ENCODE measurements around the gene EHBP1.
A peak's percentile ranks its signal among the peaks of the same experiment; 100 is the strongest.

The EHBP1 gene

DNA sequence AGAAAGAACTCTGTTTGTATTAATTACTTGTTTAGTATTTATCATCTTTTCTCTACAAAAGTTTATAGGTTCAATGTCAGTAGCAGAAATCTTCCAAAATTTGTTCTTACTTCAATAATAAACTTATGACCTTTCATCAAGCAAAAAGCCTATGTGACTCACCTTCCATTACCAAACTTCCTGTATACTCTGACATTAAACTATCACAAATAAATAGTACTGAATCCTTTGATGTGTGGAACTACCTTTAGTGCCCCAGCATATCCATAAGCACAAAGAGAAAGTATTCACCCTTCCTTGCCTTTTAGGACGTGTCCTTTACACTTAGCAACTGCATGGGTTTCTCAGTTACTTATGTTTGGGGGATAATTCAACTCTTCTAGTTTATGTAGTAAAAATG is 166.0 kb downstream of the EHBP1 start:
- H3K4me2 ChIP-seq (ENCODE audit: low read length, poor library complexity, severe bottlenecking), result no peak overlapping the region
- H3K36me3 ChIP-seq (ENCODE audit: control insufficient read depth in 1 of 2, insufficient read depth in 2 of 2, low read depth in 1 of 2, low read length in 2 of 2), result peaks cover 11 to 95% of the 10 kb centered on the region in 2 experiments
- H3K9ac ChIP-seq (ENCODE audit: low read length), result no peak overlapping the region
- no peak overlapping the region for H3K27ac ChIP-seq (ENCODE audit: low read length, poor library complexity, severe bottlenecking)
- no peak overlapping the region for H2AFZ ChIP-seq (ENCODE audit: low read depth, low read length)
- H3K23ac ChIP-seq (ENCODE audit: low read length in 2 of 2), result no peak overlapping the region
- H2BK15ac ChIP-seq (ENCODE audit: low read depth, poor library complexity, severe bottlenecking), result no peak overlapping the region
- no peaks in the 10 kb centered on the region for H3K4me1 ChIP-seq (ENCODE audit: control insufficient read depth, insufficient read depth, low read depth, low read length)
- no CpG with 5 or more reads among the region's 1 CpG for WGBS
- no peak overlapping the region for H3K14ac ChIP-seq (ENCODE audit: low read length in 2 of 2)
- H3K4ac ChIP-seq (ENCODE audit: low read depth in 1 of 2, low read length in 2 of 2), result no peak overlapping the region
- H3K4me3 ChIP-seq (ENCODE audit: insufficient read depth in 1 of 2, low read depth in 1 of 2, low read length in 2 of 2), result no peak overlapping the region
- H3K18ac ChIP-seq (ENCODE audit: low read depth in 1 of 2, low read length in 2 of 2), result no peak overlapping the region
- no peak overlapping the region for H2BK5ac ChIP-seq (ENCODE audit: low read depth, low read length, poor library complexity, severe bottlenecking)
- H2BK12ac ChIP-seq (ENCODE audit: low read length in 2 of 2), result no peak overlapping the region
- no peak overlapping the region for H2BK120ac ChIP-seq (ENCODE audit: low read depth, low read length)
- DNase-seq, result peak; percentile 14
- peaks cover 33% of the 10 kb centered on the region for H3K9me3 ChIP-seq (ENCODE audit: control insufficient read depth, low read length)
- H2AK5ac ChIP-seq (ENCODE audit: low read length, severe bottlenecking), result no peak overlapping the region
- H3K79me1 ChIP-seq (replicated peaks; ENCODE audit: low read length, poor library complexity, severe bottlenecking), result peaks cover 4% of the 10 kb centered on the region
- H3K27me3 ChIP-seq (ENCODE audit: control insufficient read depth in 1 of 2, insufficient read depth in 1 of 2, low read length in 2 of 2), result no peaks in the 10 kb centered on the region
- no peak overlapping the region for H4K91ac ChIP-seq (ENCODE audit: low read length)
- H4K8ac ChIP-seq (ENCODE audit: low read length), result no peak overlapping the region

DNA sequence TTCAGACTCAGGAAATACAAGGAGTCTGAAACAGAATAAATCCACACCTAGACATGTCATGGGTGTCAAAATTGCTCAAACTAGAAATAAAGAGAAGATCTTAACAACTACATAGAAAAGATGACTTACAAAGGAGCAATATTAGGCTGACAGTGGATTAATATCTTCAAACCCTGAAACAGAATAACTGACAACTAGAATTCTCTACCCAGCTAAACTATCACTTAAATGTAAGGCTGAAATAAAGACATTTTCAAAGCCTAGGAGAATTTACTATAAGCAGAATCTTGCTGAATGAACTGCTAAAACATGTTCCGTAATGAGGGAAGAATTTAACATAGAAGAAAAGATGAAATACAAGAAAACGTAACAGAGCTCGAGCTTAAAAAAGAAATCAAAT is 168.1 kb downstream of the EHBP1 start:
- Histone ChIP-seq H3K18ac (ENCODE audit: low read depth in 1 of 2, low read length in 2 of 2) (no peak overlapping the region), H2BK120ac (ENCODE audit: low read depth, low read length) (no peak overlapping the region), H2BK5ac (ENCODE audit: low read depth, low read length, poor library complexity, severe bottlenecking) (no peak overlapping the region), H3K27me3 (ENCODE audit: control insufficient read depth in 1 of 2, insufficient read depth in 1 of 2, low read length in 2 of 2) (no peaks in the 10 kb centered on the region), H2AK5ac (ENCODE audit: low read length, severe bottlenecking) (no peak overlapping the region), H3K9ac (ENCODE audit: low read length) (no peak overlapping the region), H2BK12ac (ENCODE audit: low read length in 2 of 2) (no peak overlapping the region), H2AFZ (ENCODE audit: low read depth, low read length) (no peak overlapping the region), H4K8ac (ENCODE audit: low read length) (no peak overlapping the region), H3K27ac (ENCODE audit: low read length, poor library complexity, severe bottlenecking) (no peak overlapping the region), H3K4me2 (ENCODE audit: low read length, poor library complexity, severe bottlenecking) (no peak overlapping the region), H3K23ac (ENCODE audit: low read length in 2 of 2) (no peak overlapping the region), H3K4me1 (ENCODE audit: control insufficient read depth, insufficient read depth, low read depth, low read length) (no peaks in the 10 kb centered on the region), H3K36me3 (ENCODE audit: control insufficient read depth in 1 of 2, insufficient read depth in 2 of 2, low read depth in 1 of 2, low read length in 2 of 2) (peaks cover 12 to 95% of the 10 kb centered on the region in 2 experiments), H2BK15ac (ENCODE audit: low read depth, poor library complexity, severe bottlenecking) (no peak overlapping the region), H4K91ac (ENCODE audit: low read length) (no peak overlapping the region), H3K4me3 (ENCODE audit: insufficient read depth in 1 of 2, low read depth in 1 of 2, low read length in 2 of 2) (no peak overlapping the region), H3K4ac (ENCODE audit: low read depth in 1 of 2, low read length in 2 of 2) (no peak overlapping the region), H3K79me1 (replicated peaks; ENCODE audit: low read length, poor library complexity, severe bottlenecking) (peaks cover 4% of the 10 kb centered on the region), H3K14ac (ENCODE audit: low read length in 2 of 2) (no peak overlapping the region), H3K9me3 (ENCODE audit: control insufficient read depth, low read length) (peaks cover 52% of the 10 kb centered on the region)
- no peak for DNase-seq
- no CpG with 5 or more reads among the region's 3 CpGs for WGBS

DNA sequence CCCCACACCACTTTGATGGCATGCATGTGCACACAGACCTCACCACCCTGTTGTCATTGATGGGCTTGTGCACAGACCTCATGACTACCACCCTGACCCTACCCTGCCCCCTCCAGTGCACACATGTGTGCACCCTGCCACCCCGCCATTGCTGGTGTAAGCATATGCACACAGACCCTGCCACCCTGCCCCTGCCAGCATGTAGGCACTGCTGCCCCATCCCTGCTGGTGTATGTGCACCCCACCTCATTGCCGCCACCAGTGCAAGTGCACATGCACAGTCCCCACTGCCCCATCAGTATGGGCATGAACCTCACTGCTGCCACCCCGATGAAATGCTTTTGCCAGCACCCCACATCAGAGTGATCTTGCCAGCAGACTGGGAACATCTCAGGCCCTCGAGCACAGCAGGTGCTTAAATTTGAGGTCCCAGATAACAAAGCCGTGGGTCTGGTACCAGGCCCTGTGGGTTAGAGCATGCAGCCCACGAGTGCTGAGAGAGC is 169.4 kb downstream of the EHBP1 start:
- H2AFZ ChIP-seq (ENCODE audit: low read depth, low read length), result no peak overlapping the region
- H3K27ac ChIP-seq (ENCODE audit: low read length, poor library complexity, severe bottlenecking), result no peak overlapping the region
- 96% methylated on average over 6 of the region's 6 CpGs for WGBS
- H3K36me3 ChIP-seq (ENCODE audit: control insufficient read depth in 1 of 2, insufficient read depth in 2 of 2, low read depth in 1 of 2, low read length in 2 of 2), result peaks cover 14 to 97% of the 10 kb centered on the region in 2 experiments
- no peak overlapping the region for H2BK15ac ChIP-seq (ENCODE audit: low read depth, poor library complexity, severe bottlenecking)
- no peak overlapping the region for H2BK12ac ChIP-seq (ENCODE audit: low read length in 2 of 2)
- no peak overlapping the region for H3K4ac ChIP-seq (ENCODE audit: low read depth in 1 of 2, low read length in 2 of 2)
- no peak overlapping the region for H4K8ac ChIP-seq (ENCODE audit: low read length)
- H3K14ac ChIP-seq (ENCODE audit: low read length in 2 of 2), result no peak overlapping the region
- no peak overlapping the region for H2BK5ac ChIP-seq (ENCODE audit: low read depth, low read length, poor library complexity, severe bottlenecking)
- no peak overlapping the region for H4K91ac ChIP-seq (ENCODE audit: low read length)
- no peak overlapping the region for H3K9ac ChIP-seq (ENCODE audit: low read length)
- H3K4me3 ChIP-seq (ENCODE audit: insufficient read depth in 1 of 2, low read depth in 1 of 2, low read length in 2 of 2), result no peak overlapping the region
- H3K27me3 ChIP-seq (ENCODE audit: control insufficient read depth in 1 of 2, insufficient read depth in 1 of 2, low read length in 2 of 2), result no peaks in the 10 kb centered on the region
- H3K4me1 ChIP-seq (ENCODE audit: control insufficient read depth, insufficient read depth, low read depth, low read length), result no peaks in the 10 kb centered on the region
- H3K9me3 ChIP-seq (ENCODE audit: control insufficient read depth, low read length), result peaks cover 56% of the 10 kb centered on the region
- H2AK5ac ChIP-seq (ENCODE audit: low read length, severe bottlenecking), result no peak overlapping the region
- H3K18ac ChIP-seq (ENCODE audit: low read depth in 1 of 2, low read length in 2 of 2), result no peak overlapping the region
- peaks cover 5% of the 10 kb centered on the region for H3K79me1 ChIP-seq (replicated peaks; ENCODE audit: low read length, poor library complexity, severe bottlenecking)
- DNase-seq, result no peak
- H2BK120ac ChIP-seq (ENCODE audit: low read depth, low read length), result no peak overlapping the region
- H3K4me2 ChIP-seq (ENCODE audit: low read length, poor library complexity, severe bottlenecking), result no peak overlapping the region
- no peak overlapping the region for H3K23ac ChIP-seq (ENCODE audit: low read length in 2 of 2)

DNA sequence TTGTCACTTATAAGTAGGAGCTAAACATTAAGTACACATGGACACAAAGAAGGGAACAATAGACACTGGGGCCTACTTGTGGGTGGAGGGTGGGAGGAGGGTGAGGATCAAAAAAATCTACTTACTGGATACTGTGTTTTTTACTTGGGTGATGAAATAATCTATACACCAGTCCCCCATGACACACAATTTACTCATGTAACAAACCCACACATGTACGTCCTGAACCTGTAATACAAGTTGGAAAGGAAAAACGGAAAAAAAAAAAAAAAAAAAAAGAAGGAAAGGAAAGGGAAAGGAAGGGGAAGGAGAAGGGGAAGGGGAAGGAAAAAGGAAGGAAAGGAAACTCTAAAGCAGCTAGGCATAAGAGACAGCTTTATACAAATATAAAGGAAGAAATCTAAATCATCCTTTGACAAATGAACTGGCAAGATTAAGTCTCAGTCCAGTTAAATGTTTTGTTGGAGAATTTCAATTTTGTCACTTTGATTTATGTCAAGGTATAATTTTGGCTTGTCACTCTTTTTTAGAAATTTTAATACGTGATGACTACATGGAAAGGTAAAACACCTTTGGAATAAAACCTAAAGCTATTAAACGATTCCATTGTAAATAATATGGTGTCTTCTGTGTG is 175.8 kb downstream of the EHBP1 start:
- DNase-seq, result no peak
- no peak overlapping the region for H2AK5ac ChIP-seq (ENCODE audit: low read length, severe bottlenecking)
- no peak overlapping the region for H3K23ac ChIP-seq (ENCODE audit: low read length in 2 of 2)
- no peak overlapping the region for H3K4ac ChIP-seq (ENCODE audit: low read depth in 1 of 2, low read length in 2 of 2)
- no peak overlapping the region for H3K27ac ChIP-seq (ENCODE audit: low read length, poor library complexity, severe bottlenecking)
- H2AFZ ChIP-seq (ENCODE audit: low read depth, low read length), result no peak overlapping the region
- no peak overlapping the region for H3K18ac ChIP-seq (ENCODE audit: low read depth in 1 of 2, low read length in 2 of 2)
- peaks cover 8% of the 10 kb centered on the region for H3K79me1 ChIP-seq (replicated peaks; ENCODE audit: low read length, poor library complexity, severe bottlenecking)
- H2BK12ac ChIP-seq (ENCODE audit: low read length in 2 of 2), result no peak overlapping the region
- H3K9me3 ChIP-seq (ENCODE audit: control insufficient read depth, low read length), result peaks cover 33% of the 10 kb centered on the region
- H3K36me3 ChIP-seq (ENCODE audit: control insufficient read depth in 1 of 2, insufficient read depth in 2 of 2, low read depth in 1 of 2, low read length in 2 of 2), result peaks cover 9 to 82% of the 10 kb centered on the region in 2 experiments
- H4K91ac ChIP-seq (ENCODE audit: low read length), result no peak overlapping the region
- H3K4me3 ChIP-seq (ENCODE audit: insufficient read depth in 1 of 2, low read depth in 1 of 2, low read length in 2 of 2), result no peak overlapping the region
- no peaks in the 10 kb centered on the region for H3K27me3 ChIP-seq (ENCODE audit: control insufficient read depth in 1 of 2, insufficient read depth in 1 of 2, low read length in 2 of 2)
- H2BK120ac ChIP-seq (ENCODE audit: low read depth, low read length), result no peak overlapping the region
- 89% methylated on average over 3 of the region's 4 CpGs for WGBS
- H2BK15ac ChIP-seq (ENCODE audit: low read depth, poor library complexity, severe bottlenecking), result no peak overlapping the region
- no peaks in the 10 kb centered on the region for H3K4me1 ChIP-seq (ENCODE audit: control insufficient read depth, insufficient read depth, low read depth, low read length)
- no peak overlapping the region for H2BK5ac ChIP-seq (ENCODE audit: low read depth, low read length, poor library complexity, severe bottlenecking)
- no peak overlapping the region for H4K8ac ChIP-seq (ENCODE audit: low read length)
- no peak overlapping the region for H3K4me2 ChIP-seq (ENCODE audit: low read length, poor library complexity, severe bottlenecking)
- no peak overlapping the region for H3K14ac ChIP-seq (ENCODE audit: low read length in 2 of 2)
- H3K9ac ChIP-seq (ENCODE audit: low read length), result no peak overlapping the region
